Glutamatergic neuron (in vitro differentiated cells): ENCODE results near the gene PSORS1C1. TPM values are rescaled to one million over a fixed set of nuclear protein-coding genes. Genes with fewer than 3 reads are reported as not detected.

Source experiments
- DNase-seq: peaks from one replicate; pipeline ENCODE4 v3.0.0; 2022
- H3K27ac Mint-ChIP-seq: one replicate; pipeline ENCODE4 v1.8.0; 2020; ENCODE audit warnings: mild to moderate bottlenecking, mixed read lengths, inconsistent platforms; ENCODE audit not compliant: unreplicated experiment
- H3K27me3 Mint-ChIP-seq: one replicate; pipeline ENCODE4 v1.8.0; 2020; ENCODE audit warnings: mild to moderate bottlenecking, moderate library complexity, mixed read lengths, inconsistent platforms; ENCODE audit not compliant: unreplicated experiment
- H3K36me3 Mint-ChIP-seq: one replicate; pipeline ENCODE4 v1.8.0; 2020; ENCODE audit warnings: mild to moderate bottlenecking, mixed read lengths, inconsistent platforms; ENCODE audit not compliant: unreplicated experiment
- H3K4me1 Mint-ChIP-seq: one replicate; pipeline ENCODE4 v1.8.0; 2020; ENCODE audit warnings: mild to moderate bottlenecking, low read depth, mixed read lengths, inconsistent platforms; ENCODE audit not compliant: unreplicated experiment
- H3K4me3 Mint-ChIP-seq: one replicate; pipeline ENCODE4 v1.8.0; 2020; ENCODE audit warnings: mild to moderate bottlenecking, mixed read lengths, inconsistent platforms; ENCODE audit not compliant: unreplicated experiment
- H3K9me3 Mint-ChIP-seq: one replicate; pipeline ENCODE4 v1.8.0; 2020; ENCODE audit warnings: mild to moderate bottlenecking, moderate library complexity, mixed read lengths, inconsistent platforms; ENCODE audit not compliant: unreplicated experiment
- total RNA-seq: library from RNA; stranded (reverse); fragmentation: NEBNext Ultra II Directional; extraction: Animal tissue kit (Norgen Biotek cat#: 25700); gene quantifications from one replicate; pipeline ENCODE4 v1.2.1, GENCODE V29; 2021; ENCODE audit not compliant: unreplicated experiment
- TF ChIP-seq, protein P1 (sequence below): fragments of 200-600 bp; sonication (generic); IDR thresholded peaks from one replicate; pipeline ENCODE4 v1.5.0; 2021; ENCODE audit not compliant: partially characterized antibody, unreplicated experiment

PSORS1C1 gene
- total RNA-seq, 1 donor from 2014 or later = not detected

DNA sequence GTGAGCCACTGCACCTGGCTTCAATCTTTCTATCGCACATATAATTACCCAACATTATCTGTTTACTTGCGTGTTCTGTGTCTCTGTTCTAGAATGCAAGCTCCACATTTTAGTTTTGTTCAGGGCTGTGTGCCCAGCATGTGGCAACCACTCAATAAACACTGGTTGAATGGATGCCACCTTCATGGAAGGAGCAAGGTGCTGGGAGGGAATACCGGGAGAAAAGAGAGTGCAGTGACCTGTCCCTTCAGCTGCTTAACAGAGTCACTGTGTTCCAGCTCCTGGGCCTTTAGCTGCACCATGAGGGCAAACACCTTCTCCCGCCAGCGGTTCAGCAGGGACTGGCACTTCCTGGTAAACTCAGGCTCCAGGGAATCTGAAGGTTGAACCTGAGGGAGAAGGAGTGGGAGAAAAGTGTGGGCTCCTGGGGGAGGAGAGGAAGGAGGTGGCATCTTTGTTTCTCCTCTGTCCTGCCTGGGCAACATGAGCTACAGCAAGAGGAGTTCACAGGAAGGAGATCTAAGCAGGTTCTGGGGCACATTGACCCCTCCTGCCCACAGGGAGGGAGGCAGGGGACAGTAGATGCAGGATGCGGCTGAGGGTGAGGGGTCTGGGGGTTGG, 35.3 kb downstream of the PSORS1C1 start:
- DNase-seq = no peak
- TF ChIP-seq, protein P1, sequence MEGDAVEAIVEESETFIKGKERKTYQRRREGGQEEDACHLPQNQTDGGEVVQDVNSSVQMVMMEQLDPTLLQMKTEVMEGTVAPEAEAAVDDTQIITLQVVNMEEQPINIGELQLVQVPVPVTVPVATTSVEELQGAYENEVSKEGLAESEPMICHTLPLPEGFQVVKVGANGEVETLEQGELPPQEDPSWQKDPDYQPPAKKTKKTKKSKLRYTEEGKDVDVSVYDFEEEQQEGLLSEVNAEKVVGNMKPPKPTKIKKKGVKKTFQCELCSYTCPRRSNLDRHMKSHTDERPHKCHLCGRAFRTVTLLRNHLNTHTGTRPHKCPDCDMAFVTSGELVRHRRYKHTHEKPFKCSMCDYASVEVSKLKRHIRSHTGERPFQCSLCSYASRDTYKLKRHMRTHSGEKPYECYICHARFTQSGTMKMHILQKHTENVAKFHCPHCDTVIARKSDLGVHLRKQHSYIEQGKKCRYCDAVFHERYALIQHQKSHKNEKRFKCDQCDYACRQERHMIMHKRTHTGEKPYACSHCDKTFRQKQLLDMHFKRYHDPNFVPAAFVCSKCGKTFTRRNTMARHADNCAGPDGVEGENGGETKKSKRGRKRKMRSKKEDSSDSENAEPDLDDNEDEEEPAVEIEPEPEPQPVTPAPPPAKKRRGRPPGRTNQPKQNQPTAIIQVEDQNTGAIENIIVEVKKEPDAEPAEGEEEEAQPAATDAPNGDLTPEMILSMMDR = no peak
- peaks cover 7% of the 10 kb centered on the region for H3K9me3 Mint-ChIP-seq
- no peaks in the 10 kb centered on the region for H3K36me3 Mint-ChIP-seq
- H3K27me3 Mint-ChIP-seq = peaks cover 5% of the 10 kb centered on the region
- H3K4me1 Mint-ChIP-seq = peaks cover 10% of the 10 kb centered on the region
- no peak overlapping the region for H3K4me3 Mint-ChIP-seq
- H3K27ac Mint-ChIP-seq = no peak overlapping the region

DNA sequence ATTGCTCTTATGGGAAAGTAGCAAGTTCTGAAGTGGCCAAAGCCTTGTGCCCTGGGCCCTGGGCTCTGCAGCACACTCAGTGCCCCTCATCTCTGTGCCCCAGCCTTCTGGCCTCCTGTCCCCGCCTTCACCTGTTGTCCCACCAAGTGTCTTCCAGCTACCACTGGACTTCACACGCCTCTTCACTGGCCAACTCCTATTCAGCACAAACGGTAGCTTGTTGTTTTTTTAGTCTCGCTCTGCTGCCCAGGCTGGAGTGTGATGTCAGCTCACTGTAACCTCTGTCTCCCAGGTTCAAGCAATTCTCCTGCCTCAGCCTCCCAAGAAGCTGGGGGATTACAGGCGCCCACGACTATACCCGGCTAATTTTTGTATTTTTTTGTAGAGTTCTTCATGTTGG, 38.2 kb downstream of the PSORS1C1 start:
- Mint-ChIP-seq H3K36me3 (no peaks in the 10 kb centered on the region), H3K27me3 (peaks cover 3% of the 10 kb centered on the region), H3K9me3 (peaks cover 7% of the 10 kb centered on the region), H3K4me1 (no peaks in the 10 kb centered on the region), H3K4me3 (no peak overlapping the region), H3K27ac (no peak overlapping the region)
- TF ChIP-seq, protein P1 = no peak
- DNase-seq = no peak

DNA sequence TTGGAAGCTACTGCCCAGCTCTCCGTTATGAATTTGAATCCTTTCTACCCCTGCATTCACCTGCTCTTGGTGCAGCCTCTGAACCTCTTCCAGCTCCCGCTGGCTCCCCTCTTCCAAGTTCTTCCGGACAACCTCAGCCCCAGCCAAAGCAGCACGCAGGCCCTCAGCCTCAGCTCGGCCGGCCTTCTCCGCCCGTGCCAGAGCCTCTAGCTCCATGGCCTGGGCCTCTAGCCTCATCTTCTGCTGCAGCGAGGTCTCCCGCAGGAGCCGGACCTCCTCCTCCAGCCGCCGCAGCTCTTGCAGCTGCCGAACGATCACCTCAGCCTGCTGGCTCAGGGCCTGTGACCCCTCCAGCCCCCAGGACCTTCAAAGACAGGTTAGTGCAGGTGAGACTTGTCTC, 39.8 kb downstream of the PSORS1C1 start:
- Mint-ChIP-seq H3K27me3 (peaks cover 3% of the 10 kb centered on the region), H3K4me3 (no peak overlapping the region), H3K27ac (no peak overlapping the region), H3K36me3 (no peaks in the 10 kb centered on the region), H3K9me3 (peaks cover 10% of the 10 kb centered on the region), H3K4me1 (peaks cover 3% of the 10 kb centered on the region)
- no peak for DNase-seq
- TF ChIP-seq, protein P1 = no peak

DNA sequence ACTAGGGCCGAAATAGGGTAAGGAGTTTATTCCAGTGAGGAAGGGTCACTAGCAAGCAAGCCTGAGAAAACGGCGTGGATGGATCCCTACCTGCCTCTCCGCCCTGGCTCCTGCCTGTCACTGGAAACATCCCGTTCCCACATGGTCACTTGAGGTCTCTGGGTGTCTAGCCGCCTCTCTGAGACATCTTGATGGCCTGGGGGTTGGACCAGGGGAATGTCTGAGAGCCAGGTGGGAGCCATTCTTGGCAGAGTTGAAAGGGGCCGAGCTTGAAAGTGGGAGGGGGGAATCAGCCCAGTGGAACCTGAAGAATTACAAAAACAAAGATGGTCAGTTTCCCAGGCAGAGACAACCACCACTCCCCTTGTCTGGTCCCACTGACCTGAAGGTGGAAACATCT, 42.0 kb downstream of the PSORS1C1 start:
- no peak overlapping the region for H3K4me3 Mint-ChIP-seq
- H3K4me1 Mint-ChIP-seq = peaks cover 3% of the 10 kb centered on the region
- H3K9me3 Mint-ChIP-seq = peaks cover 3% of the 10 kb centered on the region
- H3K27me3 Mint-ChIP-seq = no peaks in the 10 kb centered on the region
- H3K36me3 Mint-ChIP-seq = no peaks in the 10 kb centered on the region
- DNase-seq = no peak
- no peak overlapping the region for H3K27ac Mint-ChIP-seq
- TF ChIP-seq, protein P1 = no peak

DNA sequence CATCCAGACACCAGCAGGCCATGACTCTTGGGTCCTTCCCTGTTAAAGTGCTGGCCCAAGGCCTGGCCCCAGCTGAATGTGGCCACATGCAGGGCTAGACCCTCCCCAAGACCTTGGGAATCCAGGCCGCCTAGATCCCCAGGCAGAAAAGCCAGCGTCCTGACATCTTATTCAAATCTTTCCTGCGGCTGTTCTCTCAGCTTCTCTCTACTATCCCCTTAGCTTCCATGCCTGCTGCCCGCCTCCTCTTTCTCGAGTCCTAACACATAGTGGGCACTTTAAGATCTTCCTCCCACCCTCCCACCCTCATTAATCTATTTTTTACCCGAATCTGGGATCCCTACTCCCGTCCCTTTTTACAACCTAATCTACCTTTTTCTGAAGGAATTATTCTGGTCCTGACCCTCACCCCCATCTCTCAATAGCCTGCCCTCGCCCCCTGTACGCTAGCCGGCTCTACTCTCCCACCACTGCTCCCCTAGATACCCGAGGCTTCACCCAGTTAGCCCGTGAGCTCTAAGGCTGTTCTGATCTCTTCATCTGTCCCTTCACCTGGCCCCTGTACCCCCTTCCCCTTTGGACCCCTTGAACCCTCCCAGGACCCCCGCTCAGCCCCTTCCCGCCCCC, 43.0 kb downstream of the PSORS1C1 start, which contains the start of gene CCHCR1:
Gene CCHCR1, minus strand, starts transcription at position 290 of the 627 bp plus-strand sequence. Its CDS starts 202 bp downstream, at position 88.
- no peak for DNase-seq
- peaks cover 3% of the 10 kb centered on the region for H3K4me1 Mint-ChIP-seq
- peaks cover 2% of the 10 kb centered on the region for H3K9me3 Mint-ChIP-seq

More for the DNA sequence above, 43.0 kb downstream of the PSORS1C1 start, which contains the start of gene CCHCR1:
- peak within 1 kb of the TSS; percentile 93 for H3K4me3 Mint-ChIP-seq
- H3K36me3 Mint-ChIP-seq = no peaks in the 10 kb centered on the region
- no peaks in the 10 kb centered on the region for H3K27me3 Mint-ChIP-seq
- peak within 1 kb of the TSS; percentile 48 for H3K27ac Mint-ChIP-seq
- TF ChIP-seq, protein P1 = no peak
